HG02798 (cell line): ENCODE measurements around the gene RMP24.
A peak's percentile ranks its signal among the peaks of the same experiment; 100 is the strongest.

Experiments used
- ATAC-seq: cut with Tn5 transposase; IDR thresholded peaks from one replicate; pipeline ENCODE4 v1.9.1; 2021; ENCODE audit warnings: mild to moderate bottlenecking; ENCODE audit not compliant: unreplicated experiment, poor library complexity

Gene RMP24

GRCh38 chr18:35972197-35973000, at the start of gene RMP24:
Gene RMP24 (plus strand): TSS chr18:35972679.
- peak; percentile 92 for ATAC-seq

- ATAC-seq, result no peak
These were observed 48.4 kb upstream of the RMP24 start for GRCh38 chr18:35923939-35924684.

- ATAC-seq, result no peak
These were observed 45.6 kb upstream of the RMP24 start for GRCh38 chr18:35926884-35927283.

- no peak for ATAC-seq
These were observed 45.0 kb upstream of the RMP24 start for GRCh38 chr18:35927430-35927829.

GRCh38 chr18:35933982-35934381, 38.5 kb upstream of the RMP24 start:
- ATAC-seq, result no peak

- ATAC-seq, result no peak
These were observed 37.6 kb upstream of the RMP24 start for GRCh38 chr18:35934891-35935290.

- ATAC-seq, result no peak
These were observed 36.7 kb upstream of the RMP24 start for GRCh38 chr18:35935805-35936204.

GRCh38 chr18:35936951-35937350, 35.5 kb upstream of the RMP24 start:
- ATAC-seq, result no peak

- no peak for ATAC-seq
These were observed 34.3 kb upstream of the RMP24 start for GRCh38 chr18:35938158-35938557.

GRCh38 chr18:35938562-35938961, 33.9 kb upstream of the RMP24 start:
- ATAC-seq, result no peak

GRCh38 chr18:35939138-35939537, 33.3 kb upstream of the RMP24 start:
- ATAC-seq, result no peak

GRCh38 chr18:35941299-35941698, 31.2 kb upstream of the RMP24 start:
- ATAC-seq, result no peak

GRCh38 chr18:35942133-35942532, 30.3 kb upstream of the RMP24 start:
- no peak for ATAC-seq

- no peak for ATAC-seq
These were observed 29.8 kb upstream of the RMP24 start for GRCh38 chr18:35942661-35943060.

- no peak for ATAC-seq
These were observed 24.4 kb upstream of the RMP24 start for GRCh38 chr18:35948080-35948479.

- no peak for ATAC-seq
These were observed 23.4 kb upstream of the RMP24 start for GRCh38 chr18:35949090-35949489.

GRCh38 chr18:35949903-35950627, 22.4 kb upstream of the RMP24 start:
- peak; percentile 63 for ATAC-seq

- no peak for ATAC-seq
These were observed 21.9 kb upstream of the RMP24 start for GRCh38 chr18:35950628-35950982.

- peak; percentile 68 for ATAC-seq
These were observed 18.8 kb upstream of the RMP24 start for GRCh38 chr18:35953688-35954087.

- ATAC-seq, result no peak
These were observed 16.3 kb upstream of the RMP24 start for GRCh38 chr18:35956226-35956625.

- ATAC-seq, result no peak
These were observed 10.2 kb upstream of the RMP24 start for GRCh38 chr18:35962320-35962719.
